AG10803 (cell line): ENCODE data around the gene LPO.

Experiments used
- DNase-seq: peaks from one replicate; pipeline ENCODE4 v3.0.0; 2010; ENCODE audit warnings: low read depth
- H3K4me3 ChIP-seq: 2 replicates; pipeline ENCODE4 v1.5.1; 2011; ENCODE audit warnings: mild to moderate bottlenecking, low read length, control low read depth
- CTCF ChIP-seq: conservative IDR thresholded peaks from 2 replicates; pipeline ENCODE4 v1.5.1; 2011; ENCODE audit warnings: mild to moderate bottlenecking, low read length, control low read depth, inconsistent platforms

The LPO gene

DNA sequence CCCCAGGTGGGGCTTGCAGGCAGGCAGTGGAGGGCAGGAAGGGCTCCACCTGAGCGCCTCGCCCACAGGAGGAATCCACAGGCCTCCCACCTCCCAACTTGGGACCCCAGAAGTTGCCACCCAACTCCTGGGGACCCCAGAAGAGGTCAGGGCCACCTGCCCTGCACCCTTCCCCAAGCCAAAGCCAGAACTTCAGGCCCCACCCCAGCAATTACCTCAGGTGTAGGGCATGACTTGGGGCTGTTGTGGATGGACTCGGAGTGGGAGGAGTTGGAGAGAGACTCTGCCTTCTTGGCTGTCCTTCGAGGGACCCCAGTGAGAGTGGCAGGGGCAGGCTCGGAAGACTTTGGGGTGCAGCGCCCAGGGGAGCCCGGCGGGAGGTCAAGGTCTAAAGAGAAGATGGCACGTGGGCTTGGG is 79.7 kb downstream of the LPO start:
- TF ChIP-seq CTCF = no peak
- DNase-seq = no peak
- H3K4me3 ChIP-seq = no peak overlapping the region
